CD4-positive, alpha-beta T cell treated with Interleukin-17A for 4 hours (primary cell): ENCODE results near the gene BLOC1S1.
"Not testable (repeated sequence)": the region's sequence is repeated elsewhere in the genome, so short reads cannot be mapped to it uniquely, and the experiment has no call there.

ENCODE experiments used
- DNase-seq: peaks from one replicate; pipeline ENCODE4 v3.0.0-alpha.2; 2020; ENCODE audit warnings: mixed read lengths

The BLOC1S1 gene

GRCh38 chr12:55746174-55746912, 30.5 kb downstream of the BLOC1S1 start:
- no peak for DNase-seq

GRCh38 chr12:55746913-55747231, 31.0 kb downstream of the BLOC1S1 start:
- no peak for DNase-seq

DNA sequence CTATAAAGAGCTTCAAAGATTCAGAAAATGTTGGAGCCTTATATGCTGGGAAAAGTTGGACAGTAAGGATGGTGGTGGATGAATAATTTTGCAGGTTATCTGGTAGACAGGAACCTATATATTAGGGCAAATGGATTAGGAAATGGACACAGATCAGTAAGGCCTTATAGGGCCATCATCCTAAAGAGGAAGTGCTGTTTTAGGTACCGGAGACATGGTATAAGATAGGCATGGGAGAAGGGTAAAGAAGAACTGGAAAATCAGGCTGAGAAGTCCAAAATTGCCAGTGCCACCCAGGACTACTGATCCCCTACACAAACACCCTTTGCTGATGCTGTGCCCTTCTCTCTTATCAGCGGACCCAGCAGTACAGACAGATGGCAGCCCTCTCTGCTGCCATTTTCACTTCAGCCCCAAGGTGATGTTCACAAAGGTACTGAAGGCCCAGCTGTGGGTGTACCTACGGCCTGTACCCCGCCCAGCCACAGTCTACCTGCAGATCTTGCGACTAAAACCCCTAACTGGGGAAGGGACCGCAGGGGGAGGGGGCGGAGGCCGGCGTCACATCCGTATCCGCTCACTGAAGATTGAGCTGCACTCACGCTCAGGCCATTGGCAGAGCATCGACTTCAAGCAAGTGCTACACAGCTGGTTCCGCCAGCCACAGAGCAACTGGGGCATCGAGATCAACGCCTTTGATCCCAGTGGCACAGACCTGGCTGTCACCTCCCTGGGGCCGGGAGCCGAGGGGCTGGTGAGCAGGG, 32.6 kb downstream of the BLOC1S1 start:
- no peak for DNase-seq

GRCh38 chr12:55755246-55755645, 39.4 kb downstream of the BLOC1S1 start:
- DNase-seq: no peak

DNA sequence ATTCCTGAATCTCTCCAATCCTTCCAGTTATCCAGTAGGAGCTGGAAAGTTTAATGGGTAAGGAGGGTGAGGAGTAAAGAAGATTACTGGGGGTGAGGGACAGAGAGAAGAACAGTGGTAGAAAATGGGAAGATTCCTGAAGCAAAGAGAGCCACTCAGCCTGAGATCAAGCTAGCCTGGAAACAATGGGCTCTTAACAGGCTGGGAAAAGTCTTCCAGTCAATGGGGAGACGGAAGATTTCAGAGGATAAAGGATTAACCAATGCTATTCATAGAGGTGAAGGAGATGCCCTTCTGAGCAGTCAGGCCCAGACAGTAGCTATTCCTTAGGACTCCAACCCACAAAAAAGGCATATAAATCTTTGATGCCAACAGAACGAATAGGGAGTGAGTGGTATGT, 41.9 kb downstream of the BLOC1S1 start:
- DNase-seq: no peak

DNA sequence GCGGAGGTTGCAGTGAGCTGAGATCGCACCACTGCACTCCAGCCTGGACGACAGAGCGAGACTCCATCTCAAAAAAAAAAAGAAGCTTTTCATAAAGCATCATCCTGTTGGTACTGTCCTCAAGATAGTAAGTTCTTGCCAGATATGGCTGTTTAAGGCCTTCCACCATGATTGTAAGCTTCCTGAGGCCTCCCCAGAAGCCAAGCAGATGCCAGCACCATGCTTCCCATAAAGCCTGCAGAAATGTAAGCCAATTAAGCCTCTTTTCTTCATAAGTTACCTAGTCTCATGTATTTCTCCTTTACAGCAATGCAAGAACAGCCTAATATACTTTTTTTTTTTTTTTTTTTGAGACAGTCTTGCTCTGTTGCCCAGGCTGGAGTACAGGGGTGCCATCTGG, 42.7 kb downstream of the BLOC1S1 start:
- not testable (repeated sequence) for DNase-seq

DNA sequence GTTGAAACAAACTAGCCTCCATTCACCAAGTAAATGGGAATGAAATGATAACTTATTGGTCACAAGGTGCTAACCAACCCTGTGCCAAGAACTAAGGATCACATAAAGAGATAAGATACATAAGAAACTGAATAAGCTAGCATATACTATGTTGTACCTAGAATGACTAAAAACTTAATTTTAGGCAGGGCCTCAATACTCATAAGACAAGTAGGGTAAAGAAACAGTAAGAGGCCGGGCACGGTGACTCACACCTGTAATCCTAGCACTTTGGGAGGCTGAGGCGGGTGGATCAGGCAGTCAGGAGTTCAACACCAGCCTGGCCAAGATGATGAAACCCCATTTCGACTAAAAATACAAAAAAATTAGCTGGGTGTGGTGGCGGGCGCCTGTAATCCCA, 44.8 kb downstream of the BLOC1S1 start:
- DNase-seq: no peak

DNA sequence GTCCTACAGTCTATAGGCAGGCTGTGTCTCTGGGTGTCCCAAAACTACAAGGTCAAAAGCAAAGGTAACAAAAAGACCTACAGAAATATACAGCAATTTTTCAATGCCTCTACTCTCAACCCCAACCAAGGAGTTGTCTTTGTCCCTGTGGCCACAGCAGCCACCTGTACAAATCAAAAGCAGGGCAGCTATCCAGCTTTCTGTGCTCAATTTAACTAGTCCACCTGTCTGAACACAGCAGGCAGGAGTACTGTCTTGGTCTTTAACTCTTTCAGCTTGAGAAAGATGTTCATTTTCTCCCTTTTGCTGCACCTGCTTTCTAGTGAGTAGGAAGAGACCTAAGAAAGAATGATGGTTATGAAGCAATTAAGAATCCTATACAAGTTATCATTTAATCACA, 46.8 kb downstream of the BLOC1S1 start:
- no peak for DNase-seq

DNA sequence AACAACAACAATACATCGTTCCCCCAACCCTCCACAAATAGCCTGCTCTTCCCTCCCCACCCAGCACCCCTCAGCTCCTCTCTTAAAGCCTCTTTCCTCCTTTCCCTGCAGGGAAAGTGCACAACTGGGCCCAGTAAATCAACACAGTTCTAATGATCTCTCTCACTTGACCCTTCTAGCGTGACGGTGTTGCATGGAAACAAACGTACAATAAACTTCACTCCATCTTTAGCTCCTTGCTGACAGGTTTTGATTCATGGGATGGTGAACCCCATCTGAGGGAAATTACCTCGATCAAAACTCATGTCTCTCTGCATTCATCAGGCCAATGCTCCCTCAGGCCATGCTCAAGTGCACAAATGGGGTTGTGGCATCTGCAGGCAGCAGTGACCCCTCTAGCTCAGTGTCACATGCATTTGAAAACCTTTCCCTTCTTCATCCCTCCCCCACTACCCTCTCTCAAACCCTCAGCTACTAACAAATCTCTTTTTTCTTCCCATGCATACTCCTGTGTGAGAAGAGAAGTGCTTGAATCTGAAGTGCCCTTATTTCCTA, 50.0 kb downstream of the BLOC1S1 start:
- DNase-seq: no peak

DNA sequence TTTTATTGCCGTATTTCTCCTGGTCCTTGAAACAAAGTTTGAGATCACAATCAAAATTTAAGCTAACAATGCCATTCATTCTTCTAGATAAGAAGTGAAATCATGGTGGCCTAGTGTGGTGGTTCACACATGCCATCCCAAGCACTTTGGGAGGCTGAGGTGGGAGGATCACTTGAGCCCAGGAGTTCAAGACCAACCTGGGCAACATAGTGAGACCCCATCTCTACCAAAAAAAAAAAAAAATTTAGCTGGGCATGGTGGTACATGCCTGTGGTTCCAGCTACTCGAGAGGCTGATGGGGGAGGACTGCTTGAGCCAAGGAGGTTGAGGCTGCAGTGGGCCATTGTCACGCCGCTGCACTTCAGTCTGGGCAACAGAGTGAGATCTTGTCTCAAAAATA, 51.3 kb downstream of the BLOC1S1 start:
- no peak for DNase-seq
